Large intestine (tissue), 12 donors: ENCODE data around the gene CPT1B. TPM values are rescaled to one million over a fixed set of nuclear protein-coding genes. Genes with fewer than 3 reads are reported as not detected.
A peak's percentile ranks its signal among the peaks of the same experiment; 100 is the strongest.

Source experiments
- DNase-seq, 2 donors: peaks; one replicate each; pipeline versions ENCODE4 v3.0.0 to v3.0.0-alpha.2; 2013
- H3K27ac ChIP-seq: one replicate; pipeline ENCODE4 v1.5.1; 2013; ENCODE audit warnings: low read length
- H3K27me3 ChIP-seq: 2 replicates; pipeline ENCODE4 v1.6.1; 2013; ENCODE audit warnings: low read length; ENCODE audit not compliant: control insufficient read depth, insufficient read depth
- H3K36me3 ChIP-seq: 2 replicates; pipeline ENCODE4 v1.6.1; 2013; ENCODE audit warnings: low read length; ENCODE audit not compliant: control insufficient read depth, insufficient read depth
- H3K4me1 ChIP-seq: one replicate; pipeline ENCODE4 v1.6.1; 2013; ENCODE audit warnings: low read length; ENCODE audit not compliant: control insufficient read depth, insufficient read depth
- H3K4me3 ChIP-seq: one replicate; pipeline ENCODE4 v1.5.1; 2013; ENCODE audit warnings: low read length
- H3K9me3 ChIP-seq: one replicate; pipeline ENCODE4 v1.6.1; 2013; ENCODE audit warnings: mild to moderate bottlenecking, low read depth, low read length, moderate library complexity; ENCODE audit not compliant: control insufficient read depth
- WGBS: methylation state at CpG from one replicate; pipeline ENCODE4 v1.1.5; 2013; ENCODE audit warnings: low lambda C conversion rate; ENCODE audit not compliant: insufficient coverage; 5-methylcytosine and 5-hydroxymethylcytosine counted together
- long read RNA-seq, 11 donors: transcript quantifications; one replicate each; lab custom pipeline, GENCODE V29; 2026
- polyA plus RNA-seq: library from polyadenylated mRNA; unstranded; fragments of 120-200 nt; gene quantifications from one replicate; pipeline ENCODE4 v1.2.1, GENCODE V29; 2013

The CPT1B gene
- polyA plus RNA-seq = 19.8 TPM
- long read RNA-seq, donor 1 = 0 reads
- long read RNA-seq, donor 2 = 0 reads
- long read RNA-seq, donor 3 = 0 reads
- long read RNA-seq, donor 4 = 0 reads
- long read RNA-seq, donor 5 = 0 reads
- long read RNA-seq, donor 6, partial matches to known transcripts = 0 of 1 reads
- long read RNA-seq, donor 6, other reads (novel, unspliced or antisense) = 0 of 1 reads
- long read RNA-seq, donor 7 = 0 reads
- long read RNA-seq, donor 8 = 0 reads
- long read RNA-seq, donor 9, partial matches to known transcripts = 0 of 1 reads
- long read RNA-seq, donor 9, other reads (novel, unspliced or antisense) = 0 of 1 reads
- long read RNA-seq, donor 10 = 0 reads
- long read RNA-seq, donor 11, partial matches to known transcripts = 0 of 1 reads
- long read RNA-seq, donor 11, other reads (novel, unspliced or antisense) = 0 of 1 reads

GRCh38 chr22:50577987-50578775 lies at the start of gene CPT1B:
CPT1B (minus strand) TSS chr22:50578427; CDS start chr22:50577915, 512 bp downstream.
- no peak within 1 kb of the TSS for H3K4me3 ChIP-seq
- WGBS = no CpG with 5 or more reads among the region's 63 CpGs
- peak within 1 kb of the TSS; percentile 48 for H3K27ac ChIP-seq
- H3K9me3 ChIP-seq = no peaks in the 10 kb centered on the region
- no peaks in the 10 kb centered on the region for H3K27me3 ChIP-seq
- peaks cover 17% of the 10 kb centered on the region for H3K36me3 ChIP-seq
- H3K4me1 ChIP-seq = peaks cover 19% of the 10 kb centered on the region
- peak; percentile 70 to 87 for DNase-seq

- DNase-seq = no peak
- Histone ChIP-seq H3K36me3 (no peaks in the 10 kb centered on the region), H3K9me3 (no peaks in the 10 kb centered on the region), H3K4me1 (peaks cover 40% of the 10 kb centered on the region), H3K4me3 (peak overlapping the region; percentile 88), H3K27me3 (no peaks in the 10 kb centered on the region), H3K27ac (peak overlapping the region; percentile 65)
- WGBS = no CpG with 5 or more reads among the region's 42 CpGs
Measured at GRCh38 chr22:50626850-50627641, 48.8 kb upstream of the CPT1B start.

GRCh38 chr22:50626314-50626849 lies 48.2 kb upstream of the CPT1B start:
- H3K27ac ChIP-seq = no peak overlapping the region
- no peaks in the 10 kb centered on the region for H3K36me3 ChIP-seq
- no peak overlapping the region for H3K4me3 ChIP-seq
- WGBS = no CpG with 5 or more reads among the region's 12 CpGs
- H3K27me3 ChIP-seq = no peaks in the 10 kb centered on the region
- DNase-seq = no peak
- H3K4me1 ChIP-seq = peaks cover 47% of the 10 kb centered on the region
- no peaks in the 10 kb centered on the region for H3K9me3 ChIP-seq

GRCh38 chr22:50625568-50626313 lies 47.5 kb upstream of the CPT1B start:
- no peak overlapping the region for H3K4me3 ChIP-seq
- peaks cover 53% of the 10 kb centered on the region for H3K4me1 ChIP-seq
- H3K27me3 ChIP-seq = no peaks in the 10 kb centered on the region
- no peaks in the 10 kb centered on the region for H3K9me3 ChIP-seq
- no CpG with 5 or more reads among the region's 27 CpGs for WGBS
- H3K36me3 ChIP-seq = no peaks in the 10 kb centered on the region
- DNase-seq = no peak
- no peak overlapping the region for H3K27ac ChIP-seq

DNA sequence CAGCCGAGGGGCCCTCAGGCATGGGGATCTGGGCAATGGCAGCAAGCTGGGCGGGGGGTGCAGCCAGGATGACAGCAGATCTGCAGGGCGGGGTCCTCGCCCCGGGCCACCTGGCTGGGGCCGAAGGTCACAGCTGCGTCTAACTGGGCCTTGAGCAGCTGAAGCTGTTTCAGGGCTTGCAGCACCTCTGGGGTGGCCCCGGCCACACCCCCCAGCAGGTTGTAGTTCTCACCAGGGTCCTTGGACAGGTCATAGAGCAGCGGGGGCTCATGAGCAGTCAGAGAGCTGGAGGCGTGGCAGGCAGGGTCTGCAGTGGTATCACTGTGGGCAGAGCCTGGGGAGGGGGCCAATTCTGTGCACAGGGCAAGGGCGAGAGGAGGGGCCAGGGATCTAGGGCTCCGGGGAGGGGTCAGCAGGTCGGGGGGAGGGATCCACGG lies 46.9 kb upstream of the CPT1B start:
- Histone ChIP-seq H3K4me3 (no peak overlapping the region), H3K4me1 (peaks cover 57% of the 10 kb centered on the region), H3K27me3 (no peaks in the 10 kb centered on the region), H3K27ac (no peak overlapping the region), H3K9me3 (no peaks in the 10 kb centered on the region), H3K36me3 (no peaks in the 10 kb centered on the region)
- WGBS = no CpG with 5 or more reads among the region's 14 CpGs
- peak; percentile 56 to 64 for DNase-seq

DNA sequence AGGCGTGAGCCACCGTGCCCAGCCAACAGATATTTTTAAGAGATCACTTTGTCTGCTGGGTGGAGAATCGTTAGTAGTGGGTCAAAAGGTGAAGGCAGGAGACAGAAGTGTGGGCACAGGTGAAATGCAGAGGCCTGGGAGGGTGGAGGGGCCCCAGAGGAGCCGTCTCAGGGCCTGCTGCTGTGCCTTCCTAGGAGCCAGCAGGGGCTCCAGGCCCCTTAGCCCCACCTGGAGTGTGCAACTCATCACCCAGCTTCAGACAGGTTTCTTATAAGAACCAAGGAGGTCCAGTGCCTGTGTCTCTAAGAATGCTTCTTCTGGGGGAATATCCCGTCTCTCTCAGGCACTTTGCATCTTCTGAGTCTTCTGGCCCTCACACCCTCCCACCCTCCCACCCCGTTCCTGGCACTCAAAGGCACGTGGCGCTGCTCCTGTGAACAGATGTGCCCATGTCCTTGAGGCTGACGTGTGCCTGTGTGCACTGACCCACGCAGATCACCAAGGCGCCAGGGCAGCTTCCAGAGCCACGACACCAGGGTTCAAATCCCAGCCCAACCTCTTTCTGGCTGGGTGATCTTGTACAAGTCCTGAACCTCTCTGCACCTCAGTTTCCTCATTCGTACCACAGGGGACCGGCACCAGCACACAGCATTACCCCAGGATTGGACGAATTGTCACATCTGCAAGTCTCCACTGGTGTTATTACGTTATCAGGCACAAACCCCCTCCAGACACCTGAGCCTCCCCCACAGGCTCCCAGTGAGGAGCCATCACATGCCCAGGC lies 46.3 kb upstream of the CPT1B start:
- H3K4me3 ChIP-seq = no peak overlapping the region
- no CpG with 5 or more reads among the region's 16 CpGs for WGBS
- H3K9me3 ChIP-seq = no peaks in the 10 kb centered on the region
- H3K36me3 ChIP-seq = no peaks in the 10 kb centered on the region
- H3K27ac ChIP-seq = no peak overlapping the region
- no peaks in the 10 kb centered on the region for H3K27me3 ChIP-seq
- peaks cover 57% of the 10 kb centered on the region for H3K4me1 ChIP-seq
- no peak for DNase-seq

DNA sequence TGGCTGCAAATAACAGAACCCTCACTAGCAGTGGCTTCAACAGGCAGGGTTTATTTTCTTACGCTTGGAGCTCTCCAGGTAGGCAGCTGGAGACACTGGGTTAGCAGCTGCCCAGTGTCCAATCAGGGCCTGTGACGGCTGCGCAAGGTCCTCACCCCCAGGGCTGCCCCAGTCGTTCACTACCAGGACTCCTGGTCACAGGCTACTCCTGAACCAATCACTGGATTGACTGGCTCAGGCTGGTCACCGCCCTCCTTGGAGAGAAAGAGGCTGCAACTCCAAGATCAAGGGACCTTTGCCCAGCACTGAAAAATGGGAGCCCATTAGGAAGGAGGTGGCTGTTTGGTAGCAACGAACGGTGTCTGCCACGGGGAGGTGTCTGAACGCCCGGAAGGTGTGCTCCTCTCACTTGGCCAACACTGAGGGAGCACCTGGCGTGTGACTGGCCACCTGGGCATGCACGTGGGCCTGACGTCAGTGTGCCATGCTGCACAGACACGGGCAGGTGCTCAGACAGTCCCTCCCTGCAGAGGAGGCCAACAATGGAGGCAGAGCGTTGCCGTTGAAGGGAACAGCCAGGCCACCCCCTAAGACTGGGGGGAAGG lies 44.6 kb upstream of the CPT1B start:
- H3K4me1 ChIP-seq = peaks cover 49% of the 10 kb centered on the region

GRCh38 chr22:50621948-50622722 lies 43.9 kb upstream of the CPT1B start:
- peak overlapping the region; percentile 15 for H3K4me3 ChIP-seq
- H3K9me3 ChIP-seq = no peaks in the 10 kb centered on the region
- H3K27ac ChIP-seq = peak overlapping the region; percentile 91
- DNase-seq = no peak
- no peaks in the 10 kb centered on the region for H3K27me3 ChIP-seq
- WGBS = 43% methylated on average over 2 of the region's 18 CpGs
- peaks cover 44% of the 10 kb centered on the region for H3K4me1 ChIP-seq
- H3K36me3 ChIP-seq = no peaks in the 10 kb centered on the region

More for the DNA sequence above, 44.6 kb upstream of the CPT1B start:
- Histone ChIP-seq H3K9me3 (no peaks in the 10 kb centered on the region), H3K27ac (peak overlapping the region; percentile 91), H3K36me3 (no peaks in the 10 kb centered on the region), H3K27me3 (no peaks in the 10 kb centered on the region), H3K4me3 (peak overlapping the region; percentile 15)
- DNase-seq = peak; percentile 94 to 97
- WGBS = no CpG with 5 or more reads among the region's 16 CpGs
